Naive thymus-derived CD4-positive, alpha-beta T cell (primary cell): ENCODE measurements around the gene ZNF880. TPM values are rescaled to one million over a fixed set of nuclear protein-coding genes. Genes with fewer than 3 reads are reported as not detected.

ENCODE experiments used
- ATAC-seq: fragments of 150-1000 bp; cut with Tn5 transposase; 2 replicates; pipeline ENCODE4 v1.10.0; 2021; ENCODE audit warnings: mild to moderate bottlenecking, moderate library complexity
- CTCF ChIA-PET: fragments of 350-600 bp; sonication (Branson Sonifier 250); formaldehyde crosslinking; loops from one replicate; lab custom pipeline; 2021; ENCODE audit warnings: antibody characterized with exemption; lab: Charles Lee
- POLR2A ChIA-PET: fragments of 350-600 bp; sonication (Branson Sonifier 250); formaldehyde crosslinking; loops from one replicate; lab custom pipeline; 2021; ENCODE audit warnings: antibody characterized with exemption, inconsistent platforms; lab: Charles Lee
- DNase-seq, 9 donors: peaks; one replicate each; pipeline versions ENCODE4 v3.0.0 to v3.0.0-alpha.2; 2020 to 2022; ENCODE audit warnings: mixed read lengths in 1 of 9
- H3K27ac ChIP-seq: one replicate; pipeline ENCODE4 v1.7.0; 2013; ENCODE audit warnings: mild to moderate bottlenecking, low read depth, low read length, moderate library complexity
- H3K27me3 ChIP-seq, 2 donors: one replicate each; pipeline ENCODE4 v1.7.0; 2013; ENCODE audit warnings: low read length in 2 of 2, mild to moderate bottlenecking in 2 of 2, moderate library complexity in 2 of 2; ENCODE audit not compliant: control insufficient read depth in 2 of 2, insufficient read depth in 2 of 2
- H3K36me3 ChIP-seq, 3 experiments: 1 replicate in 2 of 3; 2 replicates in 1 of 3; pipeline ENCODE4 v1.7.0; 2013; ENCODE audit warnings: low read length in 3 of 3, mild to moderate bottlenecking in 3 of 3, moderate library complexity in 1 of 3; ENCODE audit not compliant: insufficient read depth in 3 of 3, control insufficient read depth in 2 of 3
- H3K4me1 ChIP-seq, 2 donors: one replicate each; pipeline ENCODE4 v1.7.0; 2013; ENCODE audit warnings: low read length in 2 of 2, mild to moderate bottlenecking in 2 of 2, moderate library complexity in 1 of 2; ENCODE audit not compliant: control insufficient read depth in 2 of 2, insufficient read depth in 2 of 2
- H3K4me3 ChIP-seq: 2 replicates; pipeline ENCODE4 v1.7.0; 2013; ENCODE audit warnings: mild to moderate bottlenecking, low read length
- H3K9me3 ChIP-seq, 3 experiments: 1 replicate in 2 of 3; 2 replicates in 1 of 3; pipeline ENCODE4 v1.7.0; 2013; ENCODE audit warnings: low read length in 3 of 3; ENCODE audit not compliant: control insufficient read depth in 2 of 3
- H3K27ac Mint-ChIP-seq, 9 donors: one replicate each; pipeline ENCODE4 v1.8.0; 2020 to 2022; ENCODE audit warnings: mixed read lengths in 9 of 9, mild to moderate bottlenecking in 8 of 9, moderate library complexity in 5 of 9, inconsistent platforms in 2 of 9
- H3K27me3 Mint-ChIP-seq, 5 donors: one replicate each; pipeline ENCODE4 v1.8.0; 2021 to 2022; ENCODE audit warnings: mixed read lengths in 5 of 5, mild to moderate bottlenecking in 1 of 5
- H3K36me3 Mint-ChIP-seq, 5 donors: one replicate each; pipeline ENCODE4 v1.8.0; 2020 to 2022; ENCODE audit warnings: mixed read lengths in 5 of 5, mild to moderate bottlenecking in 3 of 5, inconsistent platforms in 1 of 5
- H3K4me1 Mint-ChIP-seq, 7 donors: one replicate each; pipeline ENCODE4 v1.8.0; 2020 to 2022; ENCODE audit warnings: mixed read lengths in 7 of 7, mild to moderate bottlenecking in 3 of 7, inconsistent platforms in 1 of 7
- H3K4me3 Mint-ChIP-seq, 10 donors: one replicate each; pipeline ENCODE4 v1.8.0; 2020 to 2022; ENCODE audit warnings: mild to moderate bottlenecking in 10 of 10, mixed read lengths in 10 of 10, moderate library complexity in 6 of 10, inconsistent platforms in 2 of 10
- H3K9me3 Mint-ChIP-seq, 11 donors: one replicate each; pipeline ENCODE4 v1.8.0; 2020 to 2022; ENCODE audit warnings: mixed read lengths in 11 of 11, mild to moderate bottlenecking in 4 of 11, inconsistent platforms in 1 of 11, moderate library complexity in 1 of 11
- intact Hi-C, 2 donors: fragments of 100-400 bp; cut with micrococcal nuclease; formaldehyde crosslinking; loops; one replicate each; pipeline ENCODE4 v1.15.1; 2023
- polyA plus RNA-seq, 2 donors: library from polyadenylated mRNA; unstranded; fragments of 300-500 nt; fragmentation: Illumina TruSeq; gene quantifications; one replicate each; pipeline ENCODE4 v1.2.3, GENCODE V29; 2021
- total RNA-seq, 6 experiments: library from RNA in 5 of 6; stranded (reverse) in 5 of 6; gene quantifications; 1 replicate in 5 of 6; 2 replicates in 1 of 6; pipeline ENCODE4 v1.2.3 and lab custom pipeline; 2021 to 2026

Gene ZNF880
- total RNA-seq (10 to 100 TPM; 10.3 to 33.5 (median 25.4) TPM), polyA plus RNA-seq (10 to 100 TPM; 32.0 to 43.9 TPM), total RNA-seq (lab: John Stamatoyannopoulos, UW) (17.8 reads per million, percentile 48 among the genes with 10 or more reads in this experiment)

DNA sequence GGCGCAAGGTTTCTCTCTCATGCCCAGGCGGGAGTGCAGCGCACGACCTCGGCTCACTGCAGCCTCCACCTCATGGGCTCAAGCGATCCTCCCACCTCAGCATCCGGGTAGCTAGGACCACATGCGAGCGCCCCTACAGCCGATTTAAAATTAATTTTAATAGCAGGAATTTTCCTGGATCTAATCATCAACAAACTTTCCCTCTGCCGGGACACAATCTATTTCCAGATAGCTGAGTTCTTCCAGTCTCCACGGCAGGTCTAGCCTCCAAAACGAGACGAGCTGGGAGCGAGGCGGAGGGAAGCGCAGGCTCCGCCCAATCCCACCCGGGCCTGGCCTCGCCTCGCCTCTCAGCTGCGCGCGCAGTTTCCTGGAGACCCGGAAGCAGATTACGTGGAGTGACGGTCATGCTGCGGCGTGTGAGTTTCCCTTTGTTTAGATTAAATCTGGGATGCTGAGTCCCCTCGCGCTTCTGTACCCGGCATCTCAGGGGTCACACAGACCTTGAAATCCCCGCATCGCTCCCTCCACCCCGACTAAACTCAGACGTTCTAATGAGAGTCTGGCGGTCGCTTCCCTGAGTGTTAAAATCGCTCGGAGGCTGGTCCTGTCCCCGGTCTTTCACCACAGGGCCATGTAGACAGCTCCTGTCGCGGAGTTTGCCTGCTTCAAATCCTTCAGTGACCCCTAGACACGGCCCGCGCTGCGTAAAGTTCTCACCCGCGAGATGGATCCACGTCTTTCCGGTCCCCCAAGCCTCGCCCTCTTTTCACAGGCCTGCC, at the start of gene ZNF880:
Gene ZNF880, plus strand, starts transcription at position 365 of the 782 bp plus-strand sequence. Its CDS starts 43 bp downstream, at position 408.
- H3K27ac ChIP-seq, result peak within 1 kb of the TSS; percentile 92
- Mint-ChIP-seq H3K27me3 (no peaks in the 10 kb centered on the region), H3K4me3 (peak within 1 kb of the TSS; percentile 90 to 98 (median 94)), H3K36me3 (peaks cover 34 to 66% (median 52%) of the 10 kb centered on the region in 5 donors), H3K27ac (peak within 1 kb of the TSS; percentile 96 to 99 (median 98)), H3K4me1 (peaks cover 2 to 19% (median 17%) of the 10 kb centered on the region in 7 donors), H3K9me3 (peaks cover 14 to 88% (median 63%) of the 10 kb centered on the region in 11 donors)
- H3K4me3 ChIP-seq, result peak within 1 kb of the TSS; percentile 100
- intact Hi-C loops, result loop anchor here (1.0 to 10.0 kb wide), 8 partner anchors 28 to 445 kb away; partner anchors contain the start of genes ZNF528 (in 2 of the 2), ZNF610 (in 2 of the 2), ZNF432 (in 1 of the 2) and ZNF480 (in 1 of the 2)
- CTCF ChIA-PET, result interaction anchor here (0.6 kb wide), 1 partner anchor 157 kb away, joined by 3 read pairs; no protein-coding TSS in a partner anchor
- peaks cover 3 to 38% (median 8%) of the 10 kb centered on the region in 3 experiments for H3K36me3 ChIP-seq
- peak; percentile 97 for ATAC-seq
- H3K4me1 ChIP-seq, result peaks cover 4 to 5% of the 10 kb centered on the region in 2 donors
- peak; percentile 81 to 92 (median 88) for DNase-seq
- no peaks in the 10 kb centered on the region for H3K27me3 ChIP-seq
- peaks cover 3 to 68% (median 4%) of the 10 kb centered on the region in 3 experiments for H3K9me3 ChIP-seq
- POLR2A ChIA-PET, result interaction anchor here (0.6 to 1.4 kb wide), 6 partner anchors 29 to 621 kb away, joined by 3 to 5 read pairs (median 4); partner anchors contain the start of genes ZNF528 and ZNF610

DNA sequence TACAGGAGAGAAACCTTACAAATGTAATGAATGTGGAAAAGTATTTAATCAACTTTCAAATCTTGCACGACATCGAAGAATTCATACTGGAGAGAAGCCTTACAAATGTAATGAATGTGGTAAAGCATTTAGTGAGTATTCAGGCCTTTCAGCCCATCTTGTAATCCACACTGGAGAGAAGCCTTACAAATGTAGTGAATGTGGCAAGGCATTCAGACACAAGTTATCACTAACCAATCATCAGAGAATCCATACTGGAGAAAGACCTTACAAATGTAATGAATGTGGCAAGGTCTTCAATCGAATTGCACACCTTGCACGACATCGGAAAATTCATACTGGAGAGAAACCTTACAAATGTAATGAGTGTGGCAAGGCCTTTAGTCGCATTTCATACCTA, 47.3 kb upstream of the ZNF880 start:
- POLR2A ChIA-PET, result no interaction called here
- peaks cover 31 to 97% (median 64%) of the 10 kb centered on the region in 3 experiments for H3K9me3 ChIP-seq
- no peak for ATAC-seq
- peaks cover 32 to 67% (median 64%) of the 10 kb centered on the region in 5 donors for H3K36me3 Mint-ChIP-seq
- H3K27ac ChIP-seq, result no peak overlapping the region
- H3K4me3 ChIP-seq, result peak overlapping the region; percentile 25
- H3K4me3 Mint-ChIP-seq, result no peak overlapping the region
- CTCF ChIA-PET, result no interaction called here
- H3K27me3 Mint-ChIP-seq, result no peaks in the 10 kb centered on the region
- peaks cover 13 to 99% (median 88%) of the 10 kb centered on the region in 11 donors for H3K9me3 Mint-ChIP-seq
- intact Hi-C loops, result no loop called here
- H3K36me3 ChIP-seq, result peaks cover 35 to 52% (median 42%) of the 10 kb centered on the region in 3 experiments
- no peaks in the 10 kb centered on the region for H3K27me3 ChIP-seq
- no peaks in the 10 kb centered on the region for H3K4me1 ChIP-seq
- H3K4me1 Mint-ChIP-seq, result peaks cover 0 to 3% (median 0%) of the 10 kb centered on the region in 7 donors
- no peak for DNase-seq
- H3K27ac Mint-ChIP-seq, result no peak overlapping the region

DNA sequence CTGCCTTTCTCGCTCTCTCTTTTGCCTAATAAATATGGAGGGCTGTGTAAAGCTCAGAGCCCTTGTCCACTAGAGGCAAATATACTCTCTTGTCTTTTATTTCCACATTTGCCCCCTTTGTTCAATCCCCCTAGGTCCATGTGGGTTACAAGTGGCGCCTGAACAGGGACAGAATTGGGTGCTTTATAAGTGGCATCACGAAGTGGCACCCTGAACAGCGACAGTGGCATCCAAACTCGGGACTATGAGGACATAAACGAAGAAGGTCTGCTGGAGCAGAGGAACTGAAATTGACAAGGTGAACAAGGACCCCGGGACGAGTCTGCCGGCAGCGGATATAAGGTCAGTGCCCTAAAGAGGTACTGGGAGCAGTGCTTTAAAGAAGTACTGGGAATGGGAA, 38.0 kb upstream of the ZNF880 start:
- no peak for DNase-seq

DNA sequence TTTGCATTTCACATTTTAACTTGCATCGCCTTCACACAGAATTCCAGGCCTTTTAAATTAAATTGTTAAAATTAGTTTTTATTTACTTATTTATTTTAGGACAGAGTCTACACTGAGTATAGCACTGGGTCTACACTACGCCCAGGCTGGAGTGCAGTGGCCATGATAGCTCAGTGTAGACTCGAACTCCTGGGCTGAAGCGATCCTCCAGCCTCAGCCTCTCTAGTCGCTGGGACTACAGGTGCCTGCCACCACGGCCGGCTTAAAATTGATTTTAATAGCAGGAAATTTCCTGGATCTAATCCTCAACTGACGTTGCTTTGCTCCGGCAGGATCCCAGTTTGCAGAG, 34.0 kb upstream of the ZNF880 start:
- H3K36me3 ChIP-seq, result peaks cover 0 to 4% (median 0%) of the 10 kb centered on the region in 3 experiments
- CTCF ChIA-PET, result no interaction called here
- peaks cover 5 to 99% (median 49%) of the 10 kb centered on the region in 11 donors for H3K9me3 Mint-ChIP-seq
- peaks cover 17 to 41% (median 24%) of the 10 kb centered on the region in 5 donors for H3K36me3 Mint-ChIP-seq
- ATAC-seq (peak; percentile 18), DNase-seq (no peak)
- H3K4me1 ChIP-seq, result peaks cover 0 to 6% of the 10 kb centered on the region in 2 donors
- H3K27ac Mint-ChIP-seq, result peak overlapping the region; percentile 81 to 98 (median 96)
- H3K4me3 Mint-ChIP-seq, result peak overlapping the region; percentile 87 to 97 (median 93)
- POLR2A ChIA-PET, result interaction anchor here (1.7 kb wide), 1 partner anchor 34 kb away, joined by 4 read pairs; the partner anchor contains the start of gene ZNF880
- peak overlapping the region; percentile 83 for H3K27ac ChIP-seq
- no peaks in the 10 kb centered on the region for H3K27me3 ChIP-seq
- H3K9me3 ChIP-seq, result peaks cover 9 to 35% (median 13%) of the 10 kb centered on the region in 3 experiments
- intact Hi-C loops, result loop anchor here (1.0 to 2.0 kb wide), 7 partner anchors 34 to 400 kb away; partner anchors contain the start of genes ZNF480 (in 1 of the 2), ZNF528 (in 1 of the 2), ZNF611 (in 1 of the 2) and ZNF766 (in 1 of the 2)
- H3K4me3 ChIP-seq, result peak overlapping the region; percentile 88
- no peaks in the 10 kb centered on the region for H3K27me3 Mint-ChIP-seq
- peaks cover 11 to 19% (median 16%) of the 10 kb centered on the region in 7 donors for H3K4me1 Mint-ChIP-seq

More for the DNA sequence above, 38.0 kb upstream of the ZNF880 start:
- Mint-ChIP-seq H3K4me3 (no peak overlapping the region), H3K36me3 (peaks cover 3 to 23% (median 6%) of the 10 kb centered on the region in 5 donors), H3K9me3 (peaks cover 0 to 98% (median 59%) of the 10 kb centered on the region in 11 donors), H3K4me1 (peaks cover 3 to 10% (median 8%) of the 10 kb centered on the region in 7 donors), H3K27me3 (no peaks in the 10 kb centered on the region), H3K27ac (no peak overlapping the region)
- Histone ChIP-seq H3K27ac (no peak overlapping the region), H3K36me3 (peaks cover 0 to 4% (median 0%) of the 10 kb centered on the region in 3 experiments), H3K4me3 (no peak overlapping the region), H3K9me3 (peaks cover 9 to 72% (median 16%) of the 10 kb centered on the region in 3 experiments), H3K27me3 (no peaks in the 10 kb centered on the region), H3K4me1 (peaks cover 0 to 2% of the 10 kb centered on the region in 2 donors)
- ChIA-PET CTCF (no interaction called here), POLR2A (no interaction called here)
- intact Hi-C loops, result no loop called here
- no peak for ATAC-seq

DNA sequence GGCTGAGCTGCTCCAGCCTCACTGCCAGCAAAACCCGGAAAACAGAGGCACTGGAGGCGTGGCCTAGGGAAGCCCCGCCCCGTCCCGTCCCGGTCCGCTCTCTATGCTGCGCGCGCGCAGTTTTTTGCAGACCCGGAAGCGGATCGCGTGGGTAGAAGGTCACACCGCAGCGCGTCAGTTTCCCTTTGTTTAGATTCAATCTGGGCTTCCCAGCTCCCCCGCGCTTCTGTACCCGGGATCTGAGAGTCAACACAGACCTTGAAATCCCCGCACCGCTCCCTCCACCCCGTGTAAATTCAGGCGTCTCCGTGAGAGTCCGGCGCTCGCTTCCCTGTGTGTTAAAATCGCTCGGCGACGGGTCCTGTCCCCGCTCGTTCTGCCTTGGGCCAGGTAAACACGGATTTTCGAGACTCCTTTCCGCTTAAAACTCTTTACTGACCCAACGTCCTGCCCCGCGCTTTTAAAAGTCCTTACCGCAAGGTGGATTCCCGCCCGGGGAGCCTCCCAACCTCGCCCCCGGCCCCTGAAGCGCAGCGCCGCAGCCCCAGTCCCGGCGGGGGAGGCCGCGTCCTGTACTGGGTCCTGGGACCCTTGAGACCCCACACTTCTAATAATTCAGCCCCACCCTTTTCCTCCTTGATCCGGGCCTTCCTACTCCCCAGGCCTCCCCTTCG, 33.5 kb upstream of the ZNF880 start, which contains the start of gene ZNF610:
Gene ZNF610, plus strand, starts transcription at position 127 of the 674 bp plus-strand sequence. CDS start 12,930 bp downstream, outside the sequence.
- Mint-ChIP-seq H3K4me3 (peak within 1 kb of the TSS; percentile 87 to 97 (median 93)), H3K36me3 (peaks cover 17 to 45% (median 24%) of the 10 kb centered on the region in 5 donors), H3K27ac (peak within 1 kb of the TSS; percentile 81 to 98 (median 96)), H3K9me3 (peaks cover 5 to 99% (median 49%) of the 10 kb centered on the region in 11 donors), H3K27me3 (no peaks in the 10 kb centered on the region), H3K4me1 (peaks cover 11 to 19% (median 16%) of the 10 kb centered on the region in 7 donors)
- H3K27ac ChIP-seq, result peak within 1 kb of the TSS; percentile 83
- H3K4me3 ChIP-seq, result peak within 1 kb of the TSS; percentile 88
- peaks cover 0 to 4% (median 0%) of the 10 kb centered on the region in 3 experiments for H3K36me3 ChIP-seq
- ChIA-PET POLR2A (interaction anchor here (1.7 kb wide), 1 partner anchor 33 kb away, joined by 4 read pairs; the partner anchor contains the start of gene ZNF880), CTCF (no interaction called here)
- DNase-seq (peak; percentile 73 to 88 (median 85)), ATAC-seq (peak; percentile 99)
- H3K9me3 ChIP-seq, result peaks cover 8 to 30% (median 9%) of the 10 kb centered on the region in 3 experiments
- intact Hi-C loops, result loop anchor here (1.0 to 2.0 kb wide), 7 partner anchors 33 to 399 kb away; partner anchors contain the start of genes ZNF480 (in 1 of the 2), ZNF528 (in 1 of the 2), ZNF611 (in 1 of the 2) and ZNF766 (in 1 of the 2)
- H3K27me3 ChIP-seq, result no peaks in the 10 kb centered on the region
- H3K4me1 ChIP-seq, result peaks cover 0 to 6% of the 10 kb centered on the region in 2 donors
